MM.1S (cell line): ENCODE data around the gene MAPK12.

Experiments used
- DNase-seq: peaks from one replicate; pipeline ENCODE4 v3.0.0-alpha.2; 2015
- H2AFZ ChIP-seq: fragments of 300-600 bp; sonication (generic); 2 replicates; pipeline ENCODE4 v1.6.0; 2016; ENCODE audit warnings: antibody characterized with exemption, low read length
- H3F3A ChIP-seq: fragments of 300-600 bp; sonication (generic); 2 replicates; pipeline ENCODE4 v1.6.1; 2016; ENCODE audit warnings: mild to moderate bottlenecking, antibody characterized with exemption, low read length, moderate library complexity, mixed read lengths; ENCODE audit not compliant: insufficient read depth
- H3K27ac ChIP-seq: fragments of 300-600 bp; sonication (generic); 2 replicates; pipeline ENCODE4 v1.5.1; 2016; ENCODE audit warnings: mild to moderate bottlenecking, low read length
- H3K27me3 ChIP-seq: fragments of 300-600 bp; sonication (generic); replicated peaks from 2 replicates; pipeline ENCODE4 v1.6.0; 2016; ENCODE audit warnings: low read length; ENCODE audit not compliant: insufficient read depth
- H3K36me3 ChIP-seq: fragments of 300-600 bp; sonication (generic); replicated peaks from 2 replicates; pipeline ENCODE4 v1.6.1; 2016; ENCODE audit warnings: mild to moderate bottlenecking, low read length, mixed read lengths; ENCODE audit not compliant: insufficient read depth
- H3K4me1 ChIP-seq: fragments of 300-600 bp; sonication (generic); 2 replicates; pipeline ENCODE4 v1.6.1; 2016; ENCODE audit warnings: low read length, mixed read lengths
- H3K4me2 ChIP-seq: fragments of 300-600 bp; sonication (generic); 2 replicates; pipeline ENCODE4 v1.6.0; 2016; ENCODE audit warnings: low read depth, low read length
- H3K4me3 ChIP-seq: fragments of 300-600 bp; sonication (generic); 2 replicates; pipeline ENCODE4 v1.5.1; 2016; ENCODE audit warnings: low read length, mixed read lengths
- H3K79me2 ChIP-seq: fragments of 300-600 bp; sonication (generic); 2 replicates; pipeline ENCODE4 v1.6.1; 2016; ENCODE audit warnings: mixed run types, low read length, mixed read lengths
- H3K9ac ChIP-seq: fragments of 300-600 bp; sonication (generic); 2 replicates; pipeline ENCODE4 v1.6.1; 2016; ENCODE audit warnings: low read length, mixed read lengths
- H3K9me2 ChIP-seq: fragments of 300-600 bp; sonication (generic); replicated peaks from 2 replicates; pipeline ENCODE4 v1.6.1; 2016; ENCODE audit warnings: mild to moderate bottlenecking, low read length, mixed read lengths; ENCODE audit not compliant: insufficient read depth
- H3K9me3 ChIP-seq: fragments of 300-600 bp; sonication (generic); replicated peaks from 2 replicates; pipeline ENCODE4 v1.6.1; 2016; ENCODE audit warnings: mild to moderate bottlenecking, low read length, mixed read lengths; ENCODE audit not compliant: insufficient read depth
- H4K20me1 ChIP-seq: fragments of 300-600 bp; sonication (generic); 2 replicates; pipeline ENCODE4 v1.6.1; 2016; ENCODE audit warnings: mild to moderate bottlenecking, low read length, moderate library complexity, mixed read lengths; ENCODE audit not compliant: insufficient read depth
- EZH2 ChIP-seq: fragments of 300-600 bp; sonication (generic); optimal IDR thresholded peaks from 2 replicates; pipeline ENCODE3; 2017; ENCODE audit warnings: low read depth, mild to moderate bottlenecking, antibody characterized with exemption, low read length, mixed read lengths
- EZH2phosphoT487 ChIP-seq: fragments of 300-600 bp; sonication (generic); IDR thresholded peaks from 2 replicates; pipeline ENCODE4 v1.6.1; 2018; ENCODE audit warnings: antibody characterized with exemption, low read length
- TF ChIP-seq, protein P1 (sequence below): fragments of 300-600 bp; sonication (generic); IDR thresholded peaks from 2 replicates; pipeline ENCODE4 v1.5.1; 2016; ENCODE audit warnings: antibody characterized with exemption, low read length, mixed read lengths

Gene MAPK12

DNA sequence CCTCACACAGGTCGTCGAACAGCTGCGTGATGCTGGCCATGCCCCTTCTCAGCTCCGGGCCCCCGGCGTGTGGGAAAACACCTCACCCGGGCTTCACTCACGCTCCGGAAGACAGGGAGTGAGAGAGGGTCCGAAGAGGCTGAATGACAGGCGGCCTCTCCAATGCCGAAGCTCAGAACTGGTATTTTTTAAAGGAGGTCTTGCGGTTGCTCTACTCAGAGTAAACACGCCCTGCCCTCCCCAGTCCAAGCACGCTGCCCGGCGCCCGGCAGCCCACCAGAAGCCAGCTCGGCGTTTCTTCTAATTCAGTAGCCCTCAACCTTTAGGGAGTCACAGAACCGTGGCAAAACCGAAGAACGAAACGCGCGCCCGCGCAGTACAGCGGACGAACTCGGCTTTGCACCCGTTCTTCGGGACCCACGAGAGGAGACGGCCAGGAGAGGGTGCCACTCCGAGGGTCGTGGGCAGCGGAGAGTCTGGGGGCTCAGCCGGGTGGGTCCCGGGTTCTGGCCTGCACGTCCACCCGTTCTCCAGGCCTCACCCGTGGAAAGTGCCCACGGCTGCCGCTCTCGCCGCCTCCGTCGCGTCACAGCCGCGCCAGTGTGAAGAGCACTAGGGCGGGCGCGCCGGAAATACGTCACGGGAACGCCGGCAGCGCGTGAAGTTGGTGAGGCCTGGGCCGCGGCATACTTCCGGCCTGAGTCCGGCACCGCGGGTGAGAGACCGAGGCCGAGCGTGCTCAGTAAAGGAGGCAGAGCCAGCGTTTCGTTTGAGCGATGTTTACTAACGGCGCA lies 16.9 kb downstream of the MAPK12 start, which contains the start of gene TUBGCP6:
TUBGCP6 (minus strand) TSS at position 604 of the 794 bp plus-strand sequence; CDS start at position 40, 564 bp downstream.
- Histone ChIP-seq H3K36me3 (no peaks in the 10 kb centered on the region), H3K27ac (peak within 1 kb of the TSS; percentile 88), H3K27me3 (no peaks in the 10 kb centered on the region), H3K4me1 (peaks cover 32% of the 10 kb centered on the region), H3K9me2 (no peaks in the 10 kb centered on the region), H3K4me3 (peak within 1 kb of the TSS; percentile 81), H4K20me1 (no peaks in the 10 kb centered on the region), H3F3A (peaks cover 38% of the 10 kb centered on the region), H3K79me2 (peaks cover 80% of the 10 kb centered on the region), H3K9me3 (no peaks in the 10 kb centered on the region), H3K9ac (peak within 1 kb of the TSS; percentile 91), H2AFZ (peak within 1 kb of the TSS; percentile 45), H3K4me2 (peak within 1 kb of the TSS; percentile 100)
- DNase-seq = peak; percentile 97
- no peak for TF ChIP-seq EZH2phosphoT487
- TF ChIP-seq, protein P1, sequence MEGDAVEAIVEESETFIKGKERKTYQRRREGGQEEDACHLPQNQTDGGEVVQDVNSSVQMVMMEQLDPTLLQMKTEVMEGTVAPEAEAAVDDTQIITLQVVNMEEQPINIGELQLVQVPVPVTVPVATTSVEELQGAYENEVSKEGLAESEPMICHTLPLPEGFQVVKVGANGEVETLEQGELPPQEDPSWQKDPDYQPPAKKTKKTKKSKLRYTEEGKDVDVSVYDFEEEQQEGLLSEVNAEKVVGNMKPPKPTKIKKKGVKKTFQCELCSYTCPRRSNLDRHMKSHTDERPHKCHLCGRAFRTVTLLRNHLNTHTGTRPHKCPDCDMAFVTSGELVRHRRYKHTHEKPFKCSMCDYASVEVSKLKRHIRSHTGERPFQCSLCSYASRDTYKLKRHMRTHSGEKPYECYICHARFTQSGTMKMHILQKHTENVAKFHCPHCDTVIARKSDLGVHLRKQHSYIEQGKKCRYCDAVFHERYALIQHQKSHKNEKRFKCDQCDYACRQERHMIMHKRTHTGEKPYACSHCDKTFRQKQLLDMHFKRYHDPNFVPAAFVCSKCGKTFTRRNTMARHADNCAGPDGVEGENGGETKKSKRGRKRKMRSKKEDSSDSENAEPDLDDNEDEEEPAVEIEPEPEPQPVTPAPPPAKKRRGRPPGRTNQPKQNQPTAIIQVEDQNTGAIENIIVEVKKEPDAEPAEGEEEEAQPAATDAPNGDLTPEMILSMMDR = peak; percentile 21; the same call in 1 of the 2 replicates
- TF ChIP-seq EZH2 = no peak

DNA sequence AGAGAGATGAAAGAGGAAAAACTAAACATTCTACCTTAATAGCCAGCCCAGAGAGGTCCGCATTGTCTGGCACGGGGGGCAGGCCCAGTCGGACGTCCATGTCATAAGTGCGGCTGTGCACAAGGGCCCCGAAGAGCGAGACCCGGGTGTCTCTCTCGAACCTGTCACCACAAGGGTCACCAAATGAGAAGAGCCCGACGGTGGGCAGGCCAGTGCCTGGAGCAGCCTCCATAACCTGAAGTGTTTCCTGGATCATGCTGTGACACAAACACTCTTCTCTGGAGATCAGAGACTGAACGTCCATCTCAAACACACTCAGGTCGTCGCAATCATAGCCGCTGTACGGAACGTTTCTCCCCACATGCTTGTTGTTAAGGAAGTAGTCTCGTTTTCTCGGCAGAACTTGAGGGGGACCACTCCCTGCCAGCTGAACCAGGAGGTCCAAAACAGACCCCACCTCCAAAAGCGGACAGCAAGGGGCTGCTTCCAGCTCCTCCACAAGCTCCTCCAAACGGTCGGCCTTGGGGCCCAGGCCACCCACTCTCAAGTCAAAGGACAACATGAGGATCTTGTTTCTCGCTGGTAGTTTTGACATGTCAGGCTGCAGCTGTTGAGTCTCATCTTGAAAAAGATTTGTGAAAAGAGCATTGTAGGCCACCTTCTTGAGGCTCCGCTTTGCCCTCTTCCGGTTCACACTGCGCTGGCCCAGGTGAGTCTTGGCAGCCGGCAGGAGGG lies 17.6 kb downstream of the MAPK12 start:
- H3K9me3 ChIP-seq = no peaks in the 10 kb centered on the region
- H3K27ac ChIP-seq = peak overlapping the region; percentile 88
- no peaks in the 10 kb centered on the region for H4K20me1 ChIP-seq
- no peaks in the 10 kb centered on the region for H3K9me2 ChIP-seq
- peaks cover 38% of the 10 kb centered on the region for H3F3A ChIP-seq
- no peaks in the 10 kb centered on the region for H3K27me3 ChIP-seq
- H3K9ac ChIP-seq = peak overlapping the region; percentile 91
- peaks cover 31% of the 10 kb centered on the region for H3K4me1 ChIP-seq
- H3K36me3 ChIP-seq = no peaks in the 10 kb centered on the region
- H2AFZ ChIP-seq = peak overlapping the region; percentile 45; the same call in 1 of the 2 replicates
- peaks cover 83% of the 10 kb centered on the region for H3K79me2 ChIP-seq
- H3K4me3 ChIP-seq = peak overlapping the region; percentile 81
- no peak for TF ChIP-seq EZH2
- TF ChIP-seq, protein P1 = no peak
- no peak for TF ChIP-seq EZH2phosphoT487
- no peak for DNase-seq
- H3K4me2 ChIP-seq = peak overlapping the region; percentile 100

DNA sequence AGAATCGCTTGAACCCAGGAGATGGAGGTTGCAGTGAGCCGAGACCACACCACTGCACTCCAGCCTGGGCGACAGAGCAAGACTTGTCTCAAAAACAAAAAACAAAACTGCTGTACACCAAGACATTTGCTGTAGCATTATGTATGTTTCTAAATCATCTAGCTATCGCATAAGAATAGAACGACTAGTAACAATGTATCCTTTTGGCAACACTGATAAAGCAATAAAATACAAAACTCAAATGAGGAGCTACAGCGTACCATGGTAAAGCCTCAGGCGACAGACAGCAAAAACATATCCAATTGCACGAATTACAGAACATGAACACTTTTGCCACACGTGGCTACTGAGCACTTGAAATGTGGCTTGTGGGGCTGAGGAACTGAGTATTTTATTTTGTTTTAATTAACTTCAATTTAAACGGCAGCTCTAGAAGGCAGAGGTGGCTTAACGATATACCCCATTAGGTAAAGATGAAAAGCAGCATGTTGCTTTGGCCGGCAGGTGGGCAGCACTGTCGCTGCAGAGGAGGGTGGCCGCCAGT lies 19.0 kb downstream of the MAPK12 start:
- no peaks in the 10 kb centered on the region for H3K27me3 ChIP-seq
- H3K4me2 ChIP-seq = peak overlapping the region; percentile 100
- no peak for DNase-seq
- H3K79me2 ChIP-seq = peaks cover 87% of the 10 kb centered on the region
- no peak overlapping the region for H2AFZ ChIP-seq
- peaks cover 37% of the 10 kb centered on the region for H3F3A ChIP-seq
- TF ChIP-seq EZH2phosphoT487 = no peak
- TF ChIP-seq, protein P1 = no peak
- no peak for TF ChIP-seq EZH2
- peak overlapping the region; percentile 81 for H3K4me3 ChIP-seq
- no peak overlapping the region for H3K27ac ChIP-seq
- peaks cover 20% of the 10 kb centered on the region for H3K4me1 ChIP-seq
- H3K9ac ChIP-seq = no peak overlapping the region
- no peaks in the 10 kb centered on the region for H3K9me2 ChIP-seq
- no peaks in the 10 kb centered on the region for H3K9me3 ChIP-seq
- no peaks in the 10 kb centered on the region for H4K20me1 ChIP-seq
- no peaks in the 10 kb centered on the region for H3K36me3 ChIP-seq
